SJSA1 (cell line): ENCODE data around the gene COX14. TPM values are rescaled to one million over a fixed set of nuclear protein-coding genes. Genes with fewer than 3 reads are reported as not detected.
"Not testable (repeated sequence)": the region's sequence is repeated elsewhere in the genome, so short reads cannot be mapped to it uniquely, and the experiment has no call there.

Source experiments
- DNase-seq, 2 experiments: peaks; one replicate each; pipeline ENCODE4 v3.0.0-alpha.2; 2015 to 2020; ENCODE audit warnings: low spot score in 2 of 2, low read depth in 1 of 2
- H3K27ac ChIP-seq: fragments of 250-450 bp; sonication (Bioruptor Pico); 2 replicates; pipeline ENCODE4 v1.5.1; 2020; ENCODE audit warnings: mild to moderate bottlenecking, moderate library complexity
- H3K27me3 ChIP-seq: fragments of 250-450 bp; sonication (Bioruptor Pico); replicated peaks from 2 replicates; pipeline ENCODE4 v1.5.1; 2020; ENCODE audit warnings: mild to moderate bottlenecking, moderate library complexity
- H3K36me3 ChIP-seq: fragments of 250-450 bp; sonication (Bioruptor Pico); 2 replicates; pipeline ENCODE4 v1.5.1; 2020; ENCODE audit warnings: mild to moderate bottlenecking
- H3K4me1 ChIP-seq: fragments of 250-450 bp; sonication (Bioruptor Pico); replicated peaks from 2 replicates; pipeline ENCODE4 v1.6.1; 2021; ENCODE audit warnings: mild to moderate bottlenecking
- H3K4me3 ChIP-seq: fragments of 250-450 bp; sonication (Bioruptor Pico); 2 replicates; pipeline ENCODE4 v1.5.1; 2020; ENCODE audit warnings: mild to moderate bottlenecking
- H3K9me3 ChIP-seq: fragments of 250-450 bp; sonication (Bioruptor Pico); replicated peaks from 2 replicates; pipeline ENCODE4 v1.5.1; 2020; ENCODE audit warnings: mild to moderate bottlenecking
- total RNA-seq: library from RNA; depleted of rRNA; stranded (reverse); fragments of >200 nt; shearing (Covaris generic); gene quantifications from 2 replicates; pipeline ENCODE4 v1.2.3, GENCODE V29; 2014

COX14 gene
- total RNA-seq, 1 experiment from 2014 or later, result 49.7 TPM

GRCh38 chr12:50129290-50129689 is 17.3 kb downstream of the COX14 start:
- Histone ChIP-seq H3K9me3 (no peaks in the 10 kb centered on the region), H3K4me1 (no peaks in the 10 kb centered on the region), H3K27me3 (no peaks in the 10 kb centered on the region), H3K27ac (no peak overlapping the region), H3K36me3 (peaks cover 72% of the 10 kb centered on the region), H3K4me3 (no peak overlapping the region)
- DNase-seq, result no peak

DNA sequence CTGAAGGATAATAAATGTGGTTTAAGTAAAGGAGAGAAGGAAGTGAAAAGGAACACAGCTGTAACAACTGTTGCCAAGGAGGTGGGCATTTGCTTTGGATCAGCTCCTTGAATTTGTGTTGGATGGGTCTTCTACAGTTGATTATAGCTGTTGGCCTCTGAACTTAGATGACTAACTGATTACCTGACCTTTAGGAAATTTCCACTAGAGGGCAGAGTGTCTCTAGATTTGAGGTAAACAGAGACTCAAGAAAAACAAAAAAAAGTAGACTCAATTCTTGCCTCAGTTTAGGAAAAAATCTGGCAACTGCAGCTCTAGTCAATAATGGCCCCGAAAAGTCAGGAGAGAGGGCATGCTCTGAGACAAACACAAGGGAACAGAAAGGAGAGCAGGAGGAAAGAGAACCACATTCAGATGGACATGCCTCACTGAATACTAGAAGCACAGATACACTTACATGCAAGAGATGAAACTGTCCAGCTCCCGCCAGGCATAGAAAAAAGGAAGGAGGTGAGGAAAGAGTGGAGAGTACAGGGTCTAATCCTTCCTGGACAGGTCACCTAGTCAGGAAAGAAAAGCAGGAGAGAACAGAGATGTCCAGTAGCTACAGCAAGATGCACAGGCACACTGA is 20.6 kb downstream of the COX14 start:
- peaks cover 77% of the 10 kb centered on the region for H3K36me3 ChIP-seq
- no peak overlapping the region for H3K27ac ChIP-seq
- H3K4me3 ChIP-seq, result no peak overlapping the region
- H3K4me1 ChIP-seq, result no peaks in the 10 kb centered on the region
- no peaks in the 10 kb centered on the region for H3K27me3 ChIP-seq
- H3K9me3 ChIP-seq, result no peaks in the 10 kb centered on the region
- peak in 1 of 2 experiments; percentile 37 for DNase-seq

DNA sequence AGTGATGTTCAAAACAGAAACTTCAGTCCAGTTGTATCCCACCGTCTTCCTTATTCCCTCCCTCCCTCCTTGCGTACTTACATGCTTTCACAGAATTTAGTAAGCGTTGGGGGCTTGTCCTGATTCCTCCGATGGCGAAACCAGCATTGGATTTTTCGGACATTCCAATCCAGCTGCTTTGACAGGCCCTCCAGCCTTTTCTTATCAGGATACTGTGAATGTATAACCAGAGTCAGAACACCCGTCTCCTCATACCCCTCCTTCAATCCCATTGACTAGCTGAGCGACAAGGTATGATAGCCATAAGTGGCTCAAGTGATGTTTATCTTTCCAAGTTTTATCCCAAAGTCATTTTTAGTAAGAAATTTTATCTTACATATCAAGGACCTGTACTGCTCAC is 31.0 kb downstream of the COX14 start:
- Histone ChIP-seq H3K27ac (no peak overlapping the region), H3K36me3 (peaks cover 32% of the 10 kb centered on the region), H3K27me3 (no peaks in the 10 kb centered on the region), H3K4me1 (no peaks in the 10 kb centered on the region), H3K9me3 (no peaks in the 10 kb centered on the region; the same call in 1 of the 2 replicates), H3K4me3 (no peak overlapping the region)
- no peak for DNase-seq

- no peaks in the 10 kb centered on the region for H3K27me3 ChIP-seq
- H3K9me3 ChIP-seq, result no peaks in the 10 kb centered on the region; the same call in 1 of the 2 replicates
- no peak overlapping the region for H3K27ac ChIP-seq
- H3K4me3 ChIP-seq, result no peak overlapping the region
- no peaks in the 10 kb centered on the region for H3K4me1 ChIP-seq
- H3K36me3 ChIP-seq, result peaks cover 23% of the 10 kb centered on the region
- no peak for DNase-seq
These were observed 33.4 kb downstream of the COX14 start for GRCh38 chr12:50145439-50145838.

DNA sequence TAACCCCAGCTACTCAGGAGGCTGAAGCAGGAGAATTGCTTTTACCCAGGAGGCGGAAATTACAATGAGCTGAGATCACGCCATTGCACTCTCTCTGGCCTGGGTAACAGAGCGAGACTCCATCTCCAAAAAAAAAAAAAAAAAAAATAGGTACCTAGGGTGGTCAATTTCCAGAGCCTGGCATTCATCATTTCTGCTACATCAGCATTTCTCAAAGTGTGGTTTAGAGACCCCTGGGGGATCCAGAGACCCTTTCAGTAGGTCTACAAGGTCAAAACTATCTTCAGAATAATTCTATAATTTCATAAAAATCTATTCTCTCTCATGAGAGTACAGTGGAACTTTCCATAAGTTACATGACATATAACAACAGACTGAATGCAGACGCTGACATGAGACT is 35.2 kb downstream of the COX14 start:
- DNase-seq, result no peak
- no peaks in the 10 kb centered on the region for H3K27me3 ChIP-seq

DNA sequence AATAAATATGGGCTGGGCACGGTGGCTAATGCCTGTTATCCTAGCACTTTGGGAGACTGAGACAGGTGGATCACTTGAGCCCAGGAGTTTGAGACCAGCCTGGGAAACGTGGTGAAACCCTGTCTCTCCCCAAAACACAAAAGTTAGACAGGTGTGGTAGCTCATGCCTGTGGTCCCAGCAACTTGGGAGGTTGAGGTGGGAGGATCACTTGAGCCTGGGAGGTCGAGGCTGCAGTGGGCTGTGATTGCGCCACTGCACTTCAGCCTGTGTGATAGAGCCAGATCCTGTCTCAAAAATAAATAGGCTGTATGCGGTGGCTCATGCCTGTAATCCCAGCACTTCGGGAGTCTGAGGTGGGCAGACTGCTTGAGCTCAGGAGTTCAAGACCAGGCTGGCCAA is 36.0 kb downstream of the COX14 start:
- not testable (repeated sequence) for H3K9me3 ChIP-seq, H3K27ac ChIP-seq, H3K4me3 ChIP-seq, H3K36me3 ChIP-seq, DNase-seq, H3K27me3 ChIP-seq, H3K4me1 ChIP-seq

More for the DNA sequence above, 35.2 kb downstream of the COX14 start:
- Histone ChIP-seq H3K9me3 (no peaks in the 10 kb centered on the region), H3K4me3 (no peak overlapping the region), H3K4me1 (no peaks in the 10 kb centered on the region), H3K27ac (no peak overlapping the region), H3K36me3 (peaks cover 13% of the 10 kb centered on the region)

DNA sequence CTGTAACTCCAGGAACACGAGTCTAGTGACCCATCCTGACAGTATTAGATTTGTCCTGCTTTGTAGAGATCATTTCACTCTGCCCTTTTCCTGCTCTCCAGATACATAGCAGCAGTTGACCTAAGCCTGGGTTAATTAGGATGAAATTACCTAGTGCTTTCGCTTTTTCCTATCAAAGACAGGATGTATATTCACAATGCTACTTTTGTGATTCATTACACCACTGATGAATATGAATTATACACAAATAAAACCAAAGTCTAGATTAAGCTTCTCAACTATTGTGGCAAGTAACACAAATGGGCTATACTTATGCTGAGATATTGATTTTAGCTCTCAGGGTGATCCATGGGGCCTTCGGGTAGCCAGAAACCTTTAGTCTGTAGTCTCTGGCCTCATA is 37.3 kb downstream of the COX14 start:
- Histone ChIP-seq H3K36me3 (peaks cover 5% of the 10 kb centered on the region; the same call in 1 of the 2 replicates), H3K9me3 (no peaks in the 10 kb centered on the region), H3K27me3 (no peaks in the 10 kb centered on the region), H3K4me1 (no peaks in the 10 kb centered on the region), H3K27ac (no peak overlapping the region), H3K4me3 (no peak overlapping the region)
- no peak for DNase-seq

- no peaks in the 10 kb centered on the region for H3K4me1 ChIP-seq
- H3K36me3 ChIP-seq, result peaks cover 5% of the 10 kb centered on the region; the same call in 1 of the 2 replicates
- no peaks in the 10 kb centered on the region for H3K9me3 ChIP-seq
- H3K27me3 ChIP-seq, result no peaks in the 10 kb centered on the region
- no peak overlapping the region for H3K27ac ChIP-seq
- no peak for DNase-seq
- H3K4me3 ChIP-seq, result no peak overlapping the region
These were observed 39.1 kb downstream of the COX14 start for GRCh38 chr12:50151047-50151687.

DNA sequence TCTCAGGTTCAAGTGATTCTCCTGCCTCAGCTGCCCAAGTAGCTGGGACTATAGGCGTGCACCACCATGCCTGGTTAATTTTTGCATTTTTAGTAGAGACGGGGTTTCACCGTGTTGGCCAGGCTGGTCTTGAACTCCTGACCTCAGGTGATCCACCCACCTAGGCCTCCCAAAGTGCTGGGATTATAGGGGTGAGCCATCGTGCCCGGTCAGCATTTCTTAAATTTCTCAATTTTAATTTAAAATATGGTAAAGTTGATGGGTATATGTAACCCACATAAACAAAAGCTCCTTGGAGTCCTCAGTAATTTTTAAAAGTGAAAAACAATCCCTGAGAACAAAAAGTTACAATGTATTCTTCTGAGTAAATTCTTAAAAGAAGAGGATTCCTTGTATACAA is 42.9 kb downstream of the COX14 start:
- H3K27me3 ChIP-seq, DNase-seq: not testable (repeated sequence)

GRCh38 chr12:50156641-50157040 is 44.6 kb downstream of the COX14 start:
- Histone ChIP-seq H3K9me3 (no peaks in the 10 kb centered on the region), H3K36me3 (peaks cover 5% of the 10 kb centered on the region), H3K4me1 (no peaks in the 10 kb centered on the region), H3K27ac (no peak overlapping the region), H3K4me3 (no peak overlapping the region), H3K27me3 (no peaks in the 10 kb centered on the region)
- DNase-seq, result no peak

More for the DNA sequence above, 42.9 kb downstream of the COX14 start:
- H3K27ac ChIP-seq, H3K36me3 ChIP-seq, H3K4me1 ChIP-seq, H3K4me3 ChIP-seq, H3K9me3 ChIP-seq: not testable (repeated sequence)

GRCh38 chr12:50157259-50157658 is 45.2 kb downstream of the COX14 start:
- peaks cover 5% of the 10 kb centered on the region for H3K36me3 ChIP-seq
- no peak overlapping the region for H3K4me3 ChIP-seq
- H3K9me3 ChIP-seq, result no peaks in the 10 kb centered on the region
- no peaks in the 10 kb centered on the region for H3K4me1 ChIP-seq
- DNase-seq, result no peak
- H3K27ac ChIP-seq, result no peak overlapping the region
- H3K27me3 ChIP-seq, result no peaks in the 10 kb centered on the region

GRCh38 chr12:50160643-50161042 is 48.6 kb downstream of the COX14 start:
- Histone ChIP-seq H3K36me3 (peaks cover 3% of the 10 kb centered on the region; the same call in 1 of the 2 replicates), H3K4me3 (no peak overlapping the region), H3K4me1 (peaks cover 3% of the 10 kb centered on the region; the same call in 1 of the 2 replicates), H3K9me3 (no peaks in the 10 kb centered on the region), H3K27ac (no peak overlapping the region), H3K27me3 (no peaks in the 10 kb centered on the region)
- no peak for DNase-seq

DNA sequence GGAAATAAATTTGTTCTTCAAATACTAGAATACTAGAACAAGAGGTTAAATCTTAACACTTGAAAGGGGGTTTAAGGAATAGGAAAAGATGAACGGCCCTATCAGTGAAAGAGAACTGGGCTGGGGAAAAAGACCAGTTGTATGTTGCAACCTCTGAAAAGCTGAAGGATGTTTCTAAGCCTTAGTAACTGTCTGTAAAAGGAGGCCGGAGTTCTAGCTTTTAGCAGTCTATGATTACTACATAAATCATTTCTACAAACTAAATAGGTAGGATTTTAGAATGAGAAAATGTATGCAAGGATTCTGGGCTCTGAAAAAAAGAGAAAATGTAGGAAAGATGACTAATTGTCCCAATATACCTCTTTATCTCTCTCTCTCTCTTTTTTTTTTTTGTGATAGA is 50.2 kb downstream of the COX14 start:
- peaks cover 10% of the 10 kb centered on the region for H3K36me3 ChIP-seq
- DNase-seq, result no peak
- no peaks in the 10 kb centered on the region for H3K27me3 ChIP-seq
- H3K9me3 ChIP-seq, result no peaks in the 10 kb centered on the region
- H3K4me3 ChIP-seq, result no peak overlapping the region
- H3K4me1 ChIP-seq, result peaks cover 7% of the 10 kb centered on the region; the same call in 1 of the 2 replicates
- H3K27ac ChIP-seq, result no peak overlapping the region

- peaks cover 10% of the 10 kb centered on the region for H3K36me3 ChIP-seq
- H3K4me1 ChIP-seq, result peaks cover 13% of the 10 kb centered on the region
- H3K27ac ChIP-seq, result no peak overlapping the region
- DNase-seq, result no peak
- H3K27me3 ChIP-seq, result no peaks in the 10 kb centered on the region
- peaks cover 9% of the 10 kb centered on the region for H3K9me3 ChIP-seq
- H3K4me3 ChIP-seq, result no peak overlapping the region
These were observed 52.9 kb downstream of the COX14 start for GRCh38 chr12:50164963-50165362.

DNA sequence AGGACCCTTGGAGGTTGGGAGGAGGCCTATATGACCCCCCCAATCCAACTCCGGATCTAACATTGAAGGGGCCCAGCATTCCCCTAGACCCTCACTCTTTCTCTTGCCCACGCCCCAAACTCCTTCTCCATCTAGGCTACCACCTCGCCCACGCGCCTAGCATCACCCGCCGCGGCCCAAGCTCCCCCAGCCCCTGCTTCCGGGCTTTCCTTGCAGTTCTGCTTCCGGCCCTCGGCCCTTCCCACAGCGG is 54.7 kb downstream of the COX14 start:
- no peaks in the 10 kb centered on the region for H3K27me3 ChIP-seq
- H3K36me3 ChIP-seq, result peaks cover 10% of the 10 kb centered on the region
- no peak for DNase-seq
- peak overlapping the region; percentile 80 for H3K4me3 ChIP-seq
- peaks cover 9% of the 10 kb centered on the region for H3K9me3 ChIP-seq
- peaks cover 15% of the 10 kb centered on the region for H3K4me1 ChIP-seq
- peak overlapping the region; percentile 77 for H3K27ac ChIP-seq
